ACHN (cell line): ENCODE measurements around the gene EIF3I.
"Not testable (repeated sequence)": the region's sequence is repeated elsewhere in the genome, so short reads cannot be mapped to it uniquely, and the experiment has no call there.

Source experiments
- DNase-seq: peaks from one replicate; pipeline ENCODE4 v3.0.0-alpha.2; 2015
- in situ Hi-C: cut with HindIII; loops from 2 replicates; pipeline ENCODE4 v1.10.0; 2017; ENCODE audit warnings: low sequenced_read_pairs, low pct_ligation_motif_present, low pct_unique_long_range_greater_than_20kb

The EIF3I gene

DNA sequence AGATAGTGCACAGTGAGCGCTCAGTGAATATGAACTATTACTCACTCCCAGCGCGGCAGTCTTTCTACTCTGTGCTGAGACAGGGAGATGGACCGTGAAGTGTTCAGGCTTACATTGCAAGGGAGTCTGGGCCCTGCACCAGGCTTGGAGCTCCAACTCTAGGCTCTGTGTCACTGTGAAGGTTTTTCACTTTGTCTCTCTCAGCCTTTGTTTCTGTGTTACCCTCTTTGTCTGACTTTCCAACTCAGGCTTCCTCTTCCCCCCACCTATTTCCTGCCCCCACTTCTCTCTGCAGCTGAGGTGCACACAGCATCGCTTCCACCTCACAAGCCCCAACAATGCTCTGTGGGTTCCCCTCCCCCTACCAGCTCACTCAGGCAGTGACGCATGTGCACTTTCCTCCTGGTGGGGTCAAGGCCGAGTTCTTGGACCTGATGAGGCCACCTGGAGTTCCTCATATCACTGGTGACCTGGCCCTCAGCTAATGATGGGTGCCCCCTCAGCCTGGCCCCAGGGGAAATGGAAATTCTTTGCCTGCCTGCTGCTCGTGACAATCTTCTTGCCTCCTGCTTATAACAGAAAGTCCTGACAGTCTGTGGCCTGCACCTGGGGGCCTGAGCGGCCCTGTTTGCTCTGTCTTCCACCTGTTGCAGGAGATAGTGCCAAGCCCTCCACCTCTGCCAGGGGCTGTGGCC lies 27.8 kb downstream of the EIF3I start:
- DNase-seq, result peak; percentile 51
- in situ Hi-C loops, result no loop called here

DNA sequence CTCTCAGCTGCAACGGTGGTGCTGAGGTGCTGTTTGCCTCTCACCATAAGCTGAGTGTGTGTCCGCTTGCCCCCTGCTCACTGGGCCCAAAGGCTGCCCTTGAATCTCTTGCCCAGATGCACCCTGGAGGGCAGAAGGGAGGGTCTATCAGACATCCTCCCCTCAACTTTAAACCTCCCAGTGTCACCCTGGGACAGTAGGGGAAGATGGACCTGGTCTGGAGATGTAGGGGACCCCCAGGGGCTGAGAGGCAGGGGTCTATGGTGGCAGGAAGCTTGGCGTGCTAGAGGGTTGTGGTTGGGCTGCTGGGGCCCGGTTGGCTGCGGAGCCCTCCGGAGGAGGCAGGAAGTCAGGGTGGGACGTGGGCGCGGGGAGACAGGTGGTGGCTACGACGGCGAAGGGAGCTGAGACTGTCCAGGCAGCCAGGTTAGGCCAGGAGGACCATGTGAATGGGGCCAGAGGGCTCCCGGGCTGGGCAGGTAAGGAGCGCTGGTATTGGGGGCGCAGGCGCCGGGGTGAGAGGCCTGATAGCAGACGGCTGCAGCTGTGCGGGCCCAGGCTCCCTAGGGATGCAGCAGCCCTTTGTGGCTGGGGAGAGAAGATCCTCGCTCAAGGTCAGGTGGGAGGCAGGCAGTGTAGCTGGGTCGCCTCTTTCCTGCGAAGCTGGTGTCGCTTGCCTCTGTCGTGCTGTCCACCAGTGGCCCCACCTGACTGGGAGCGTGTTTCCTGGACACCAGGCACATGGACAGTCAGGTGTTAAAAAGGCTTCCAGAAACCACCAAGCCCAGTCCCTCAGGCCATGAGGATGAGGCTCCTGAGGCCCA lies 28.9 kb downstream of the EIF3I start, which contains the start of gene LCK:
Gene LCK (plus strand): TSS at position 373 of the 824 bp plus-strand sequence. CDS start 23,065 bp downstream, outside the sequence.
- in situ Hi-C loops, result no loop called here
- no peak for DNase-seq

DNA sequence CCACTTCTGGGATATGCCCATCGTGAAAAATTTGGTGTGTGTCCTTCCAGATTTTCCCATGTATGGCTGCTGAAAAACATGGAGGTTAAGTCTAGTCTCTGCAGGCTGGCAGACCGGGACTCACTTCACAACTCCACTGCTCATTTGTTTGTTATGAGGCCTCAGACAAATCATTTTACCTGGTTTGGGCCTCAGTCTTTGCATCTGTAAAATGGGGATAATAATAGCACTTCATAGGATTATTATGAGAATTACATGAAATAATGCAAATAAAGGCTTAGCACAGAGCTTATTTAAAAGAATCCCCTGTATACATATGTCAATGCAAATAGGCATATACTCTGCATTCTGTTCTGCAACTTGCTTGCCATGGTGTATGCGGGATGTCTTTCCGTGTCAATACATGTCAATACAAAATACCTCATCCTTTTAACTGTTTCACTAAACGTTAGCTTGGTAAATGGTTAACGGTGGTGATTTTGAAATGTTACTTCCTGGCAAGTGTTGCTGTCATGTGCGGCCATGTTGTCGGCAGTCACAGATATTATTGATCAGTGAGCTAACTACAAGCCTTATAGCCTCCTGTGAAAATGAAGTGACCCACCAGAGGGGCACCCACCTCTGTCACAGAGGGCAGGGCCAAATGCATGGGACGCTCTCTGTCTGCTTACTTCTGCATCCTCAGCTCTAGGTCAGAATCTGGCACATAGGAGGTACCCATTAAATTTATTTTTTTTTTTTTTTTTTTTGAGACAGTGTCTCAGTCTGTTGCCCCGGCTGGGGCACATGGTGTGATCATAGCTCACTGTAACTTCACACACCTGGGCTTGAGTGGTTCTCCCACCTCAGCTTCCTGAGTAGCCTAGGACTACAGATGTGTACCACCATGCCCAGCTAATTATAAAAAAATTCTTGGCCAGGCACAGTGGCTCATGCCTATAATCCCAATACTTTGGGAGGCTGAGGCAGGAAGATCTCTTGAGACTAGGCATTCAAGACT lies 33.2 kb downstream of the EIF3I start:
- no peak for DNase-seq
- in situ Hi-C loops, result no loop called here

DNA sequence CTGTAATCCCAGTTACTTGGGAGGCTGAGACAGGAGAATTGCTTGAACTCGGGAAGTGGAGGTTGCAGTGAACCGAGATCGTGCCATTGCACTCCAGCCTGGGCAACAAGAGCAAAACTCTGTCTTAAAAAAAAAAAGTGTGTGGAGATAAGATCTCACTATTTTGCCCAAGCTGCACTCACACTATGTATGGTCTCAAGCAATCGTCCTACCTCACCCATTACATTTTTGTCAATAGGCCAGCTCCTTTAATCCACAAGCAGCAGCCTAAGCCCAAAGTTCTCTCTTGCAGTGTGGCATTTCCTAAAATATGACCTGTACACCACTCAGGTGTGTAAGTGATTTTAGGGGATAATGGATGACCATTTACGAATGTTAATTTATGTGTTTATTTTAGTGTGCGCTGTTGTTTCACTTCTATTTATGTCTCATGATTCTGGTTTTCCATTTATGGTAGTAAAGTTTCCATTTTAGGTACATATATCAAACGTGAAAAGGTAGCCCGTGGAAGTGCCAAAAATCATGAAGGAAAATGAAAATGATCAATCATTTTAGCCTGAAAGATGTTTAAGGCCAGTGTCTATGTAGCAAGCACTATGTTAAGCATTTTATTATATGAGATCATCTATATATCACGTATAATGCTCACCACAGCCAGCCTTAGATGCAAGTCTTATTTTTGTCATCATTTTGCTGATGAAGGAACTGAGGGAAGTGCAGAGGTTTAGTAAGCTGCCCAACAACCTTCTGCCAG lies 34.4 kb downstream of the EIF3I start:
- in situ Hi-C loops, result no loop called here
- DNase-seq, result no peak

DNA sequence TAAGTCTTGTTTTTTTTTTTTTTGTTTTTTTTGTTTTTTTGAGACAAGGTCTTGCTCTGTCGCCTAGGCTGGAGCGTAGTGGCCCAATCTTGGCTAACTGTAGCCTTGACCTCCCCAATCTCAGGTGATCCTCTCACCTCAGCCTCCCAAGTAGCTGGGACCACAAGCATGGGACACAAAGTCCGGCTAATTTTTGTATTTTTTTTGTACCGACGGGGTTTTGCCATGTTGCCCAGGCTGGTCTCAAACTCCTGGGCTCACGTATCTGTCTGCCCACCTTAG lies 35.0 kb downstream of the EIF3I start:
- no peak for DNase-seq
- in situ Hi-C loops, result no loop called here

DNA sequence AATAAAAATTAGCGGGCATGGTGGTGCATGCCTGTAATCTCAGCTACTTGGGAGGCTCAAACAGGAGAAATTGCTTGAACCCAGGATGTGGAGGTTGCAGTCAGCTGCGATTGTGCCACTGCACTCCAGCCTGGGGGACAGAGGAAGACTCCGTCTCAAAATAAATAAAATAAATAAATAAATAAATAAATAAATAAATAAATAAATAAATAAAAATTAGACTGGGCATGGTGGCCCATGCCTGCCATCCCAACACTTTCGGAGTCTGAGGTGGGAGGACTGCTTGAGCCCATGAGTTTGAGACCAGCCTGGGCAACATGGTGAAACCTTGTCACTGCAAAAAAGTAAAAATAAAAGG lies 41.0 kb downstream of the EIF3I start:
- not testable (repeated sequence) for DNase-seq

DNA sequence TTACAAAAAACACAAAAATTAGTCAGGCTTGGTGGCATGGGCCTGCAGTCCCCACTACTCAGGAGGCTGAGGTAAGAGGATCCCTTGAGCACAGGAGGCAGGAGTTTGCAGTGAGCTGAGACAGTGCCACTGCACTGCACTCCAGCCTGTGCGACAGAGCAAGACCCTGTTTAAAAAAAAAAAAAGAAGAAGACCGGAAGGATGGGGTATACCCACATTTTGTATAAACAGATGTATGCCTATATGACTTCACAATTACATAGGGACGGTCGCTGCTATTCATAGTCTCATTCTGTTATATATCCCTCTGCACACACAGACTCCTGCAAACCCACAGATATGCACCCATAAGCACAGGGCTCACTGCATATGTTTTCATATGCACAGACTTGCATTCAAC lies 41.5 kb downstream of the EIF3I start:
- in situ Hi-C loops, result no loop called here
- DNase-seq, result no peak

More for the DNA sequence above, 41.0 kb downstream of the EIF3I start:
- in situ Hi-C loops, result not testable (repeated sequence)

DNA sequence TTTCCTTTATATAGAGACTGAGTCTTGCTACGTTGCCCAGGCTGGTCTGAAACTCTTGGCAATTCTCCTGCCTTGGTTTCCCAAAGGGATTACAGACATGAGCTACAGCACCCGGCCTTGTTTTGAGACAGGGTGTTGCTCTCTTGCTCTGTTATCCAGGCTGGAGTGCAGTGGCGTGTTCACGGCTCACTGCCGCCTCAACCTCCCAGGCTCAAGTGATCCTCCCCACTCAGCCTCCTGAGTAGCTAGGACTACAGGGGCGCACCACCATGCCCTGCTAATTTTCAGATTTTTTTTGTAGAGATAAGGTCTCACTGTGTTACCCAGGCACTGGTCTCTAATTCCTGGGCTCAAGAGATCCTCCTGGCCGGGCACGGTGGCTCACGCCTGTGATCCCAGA lies 43.6 kb downstream of the EIF3I start:
- DNase-seq, result no peak
- in situ Hi-C loops, result no loop called here

DNA sequence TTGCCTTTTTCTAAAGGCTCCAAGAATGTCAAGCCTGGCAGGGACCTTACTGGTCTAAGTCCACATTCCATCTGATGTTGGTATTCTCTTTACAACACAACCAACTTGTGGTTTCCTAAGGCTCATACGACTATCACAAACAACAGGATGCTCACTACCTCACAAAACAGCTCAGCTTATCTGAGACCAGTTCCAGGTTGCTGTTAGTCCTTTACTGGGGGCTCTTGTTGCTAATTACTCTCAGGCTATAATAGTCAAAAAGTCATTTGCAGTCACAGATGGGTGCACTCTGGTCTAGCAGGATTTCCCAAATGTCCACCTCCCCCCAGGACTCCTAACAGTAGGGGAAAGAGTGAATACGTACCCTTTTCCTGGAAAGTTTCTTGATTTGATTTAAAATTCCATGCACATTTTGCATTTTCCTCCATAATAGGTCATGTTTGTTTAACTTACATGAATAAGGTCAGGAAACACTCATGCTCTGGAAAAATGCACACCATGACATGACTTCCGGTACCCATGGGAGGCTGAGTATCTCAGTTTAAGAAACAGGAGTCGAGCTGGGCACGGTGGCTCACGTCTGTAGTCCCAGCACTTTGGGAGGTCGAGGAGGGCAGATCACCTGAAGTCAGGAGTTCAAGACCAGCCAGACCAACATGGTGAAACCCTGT lies 44.8 kb downstream of the EIF3I start:
- DNase-seq, result no peak
- in situ Hi-C loops, result no loop called here

DNA sequence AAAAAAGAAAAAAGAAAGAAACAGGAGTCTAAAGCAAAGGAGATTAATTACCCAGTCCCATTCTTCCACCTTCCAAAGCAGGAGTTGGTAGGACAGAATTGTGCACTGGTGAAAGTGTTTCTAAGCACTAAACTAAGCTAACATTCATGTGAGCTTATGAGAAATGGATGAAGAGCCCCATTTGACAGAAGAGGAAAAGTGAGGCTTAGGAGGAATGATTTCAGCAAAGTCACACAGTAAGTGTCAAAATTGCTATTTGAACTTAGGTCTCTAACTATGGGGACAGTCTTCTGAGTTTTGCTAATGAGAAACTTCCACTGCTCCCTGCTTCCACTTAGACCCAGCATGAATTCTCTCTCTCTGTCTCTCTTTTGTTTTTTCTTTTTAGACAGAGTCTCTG lies 47.5 kb downstream of the EIF3I start:
- no peak for DNase-seq
- in situ Hi-C loops, result no loop called here

DNA sequence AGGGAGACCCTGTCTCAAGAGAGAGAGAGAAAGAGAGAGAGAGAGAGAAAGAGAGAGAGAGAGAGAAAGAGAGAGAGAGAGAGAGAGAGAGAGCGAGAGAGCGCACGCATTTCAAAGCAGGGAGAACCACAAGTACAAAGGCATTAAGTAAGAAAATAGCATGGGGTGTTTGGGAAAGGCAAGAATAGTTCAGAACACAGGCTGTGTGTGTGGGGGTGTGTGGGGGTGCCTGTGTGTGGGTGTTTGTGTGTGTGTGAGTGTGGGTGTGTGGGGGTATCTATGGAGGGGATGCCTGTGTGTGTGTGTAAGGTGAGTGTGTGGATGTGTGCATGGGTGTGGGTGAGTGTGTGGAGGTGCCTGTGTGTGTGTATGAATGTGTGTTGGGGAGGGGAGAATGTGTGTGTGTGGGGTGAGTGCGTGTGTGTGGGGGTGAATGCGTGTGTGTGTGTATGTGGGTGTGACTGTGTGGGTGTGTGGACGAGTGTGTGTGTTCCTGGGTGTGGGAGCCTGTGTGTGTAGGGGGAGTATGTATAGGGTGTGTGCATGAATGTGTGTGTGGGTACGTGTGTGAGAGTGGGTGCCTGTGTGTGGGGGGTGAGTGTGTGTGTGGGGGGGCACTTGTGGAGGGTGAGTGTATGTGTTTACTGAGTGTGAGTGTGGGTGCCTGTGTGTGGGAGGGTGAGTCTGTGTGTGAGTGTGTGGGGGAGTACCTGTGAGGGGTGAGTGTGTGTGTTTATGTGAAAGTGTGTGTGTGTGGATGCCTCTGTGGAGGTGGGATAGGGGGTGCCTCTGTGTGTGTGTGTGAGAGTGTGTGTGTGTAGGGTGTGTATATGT lies 50.6 kb downstream of the EIF3I start:
- no peak for DNase-seq
- in situ Hi-C loops, result no loop called here

DNA sequence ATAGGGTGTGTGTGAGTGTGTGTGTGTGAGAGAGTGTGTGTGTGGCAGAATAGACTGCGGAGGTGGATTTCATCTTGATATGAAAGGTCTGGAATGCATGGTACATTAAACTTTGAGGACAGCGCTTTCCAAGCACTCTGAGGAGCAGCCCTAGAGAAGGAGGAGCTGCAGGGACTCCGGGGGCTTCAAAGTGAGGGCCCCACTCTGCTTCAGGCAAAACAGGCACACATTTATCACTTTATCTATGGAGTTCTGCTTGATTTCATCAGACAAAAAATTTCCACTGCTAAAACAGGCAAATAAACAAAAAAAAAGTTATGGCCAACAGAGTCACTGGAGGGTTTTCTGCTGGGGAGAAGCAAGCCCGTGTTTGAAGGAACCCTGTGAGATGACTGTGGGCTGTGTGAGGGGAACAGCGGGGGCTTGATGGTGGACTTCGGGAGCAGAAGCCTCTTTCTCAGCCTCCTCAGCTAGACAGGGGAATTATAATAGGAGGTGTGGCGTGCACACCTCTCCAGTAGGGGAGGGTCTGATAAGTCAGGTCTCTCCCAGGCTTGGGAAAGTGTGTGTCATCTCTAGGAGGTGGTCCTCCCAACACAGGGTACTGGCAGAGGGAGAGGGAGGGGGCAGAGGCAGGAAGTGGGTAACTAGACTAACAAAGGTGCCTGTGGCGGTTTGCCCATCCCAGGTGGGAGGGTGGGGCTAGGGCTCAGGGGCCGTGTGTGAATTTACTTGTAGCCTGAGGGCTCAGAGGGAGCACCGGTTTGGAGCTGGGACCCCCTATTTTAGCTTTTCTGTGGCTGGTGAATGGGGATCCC lies 51.4 kb downstream of the EIF3I start:
- no peak for DNase-seq
- in situ Hi-C loops, result no loop called here

DNA sequence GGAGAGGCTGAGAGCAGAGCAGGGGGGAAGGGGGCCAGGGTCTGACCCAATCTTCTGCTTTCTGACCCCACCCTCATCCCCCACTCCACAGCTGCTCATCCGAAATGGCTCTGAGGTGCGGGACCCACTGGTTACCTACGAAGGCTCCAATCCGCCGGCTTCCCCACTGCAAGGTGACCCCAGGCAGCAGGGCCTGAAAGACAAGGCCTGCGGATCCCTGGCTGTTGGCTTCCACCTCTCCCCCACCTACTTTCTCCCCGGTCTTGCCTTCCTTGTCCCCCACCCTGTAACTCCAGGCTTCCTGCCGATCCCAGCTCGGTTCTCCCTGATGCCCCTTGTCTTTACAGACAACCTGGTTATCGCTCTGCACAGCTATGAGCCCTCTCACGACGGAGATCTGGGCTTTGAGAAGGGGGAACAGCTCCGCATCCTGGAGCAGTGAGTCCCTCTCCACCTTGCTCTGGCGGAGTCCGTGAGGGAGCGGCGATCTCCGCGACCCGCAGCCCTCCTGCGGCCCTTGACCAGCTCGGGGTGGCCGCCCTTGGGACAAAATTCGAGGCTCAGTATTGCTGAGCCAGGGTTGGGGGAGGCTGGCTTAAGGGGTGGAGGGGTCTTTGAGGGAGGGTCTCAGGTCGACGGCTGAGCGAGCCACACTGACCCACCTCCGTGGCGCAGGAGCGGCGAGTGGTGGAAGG lies 52.6 kb downstream of the EIF3I start:
- in situ Hi-C loops, result no loop called here
- no peak for DNase-seq

DNA sequence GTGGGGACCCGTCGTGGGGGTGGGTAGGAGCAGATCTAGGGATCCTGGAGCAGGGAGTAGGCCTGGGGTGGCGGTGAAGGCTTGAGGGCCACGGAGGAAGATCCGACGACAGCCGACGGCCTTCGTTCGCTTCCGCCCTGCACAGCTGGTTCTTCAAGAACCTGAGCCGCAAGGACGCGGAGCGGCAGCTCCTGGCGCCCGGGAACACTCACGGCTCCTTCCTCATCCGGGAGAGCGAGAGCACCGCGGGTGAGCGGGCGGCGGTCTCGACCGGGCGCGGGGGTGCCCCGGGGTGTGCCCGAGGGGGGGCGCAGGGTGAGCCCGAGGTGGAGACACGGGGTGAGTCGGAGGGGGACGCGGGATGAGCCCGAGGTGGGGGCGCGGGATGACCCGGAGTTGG lies 53.2 kb downstream of the EIF3I start:
- no peak for DNase-seq
- in situ Hi-C loops, result no loop called here

DNA sequence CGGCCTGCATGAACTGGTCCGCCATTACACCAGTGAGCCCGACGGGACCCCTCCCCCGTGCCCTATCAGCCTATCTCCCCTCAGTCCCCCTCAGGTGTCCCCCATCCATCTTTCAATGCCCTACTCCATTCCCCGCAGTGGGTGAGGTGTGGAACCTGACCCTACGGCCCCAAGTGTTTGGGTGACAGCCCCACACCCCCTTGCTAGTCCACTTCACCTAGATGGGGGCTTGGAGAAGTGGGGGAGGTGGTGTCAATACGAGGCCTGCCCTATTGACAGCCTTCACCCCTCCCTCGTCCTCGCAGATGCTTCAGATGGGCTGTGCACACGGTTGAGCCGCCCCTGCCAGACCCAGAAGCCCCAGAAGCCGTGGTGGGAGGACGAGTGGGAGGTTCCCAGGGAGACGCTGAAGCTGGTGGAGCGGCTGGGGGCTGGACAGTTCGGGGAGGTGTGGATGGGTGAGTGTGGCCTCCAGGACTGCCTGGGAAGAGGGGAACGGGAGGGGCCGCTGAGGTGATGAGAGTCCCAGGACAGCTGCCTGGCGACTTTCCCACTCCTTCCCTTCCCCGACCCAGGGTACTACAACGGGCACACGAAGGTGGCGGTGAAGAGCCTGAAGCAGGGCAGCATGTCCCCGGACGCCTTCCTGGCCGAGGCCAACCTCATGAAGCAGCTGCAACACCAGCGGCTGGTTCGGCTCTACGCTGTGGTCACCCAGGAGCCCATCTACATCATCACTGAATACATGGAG lies 54.0 kb downstream of the EIF3I start:
- in situ Hi-C loops, result no loop called here
- no peak for DNase-seq
